Right atrium auricular region (tissue), 2 donors: ENCODE data around the gene CHKB. TPM values are rescaled to one million over a fixed set of nuclear protein-coding genes. Genes with fewer than 3 reads are reported as not detected.

ENCODE experiments used
- DNase-seq: peaks from one replicate; pipeline ENCODE4 v3.0.0-alpha.2; 2019; ENCODE audit warnings: low spot score
- H3K27ac ChIP-seq, 2 donors: fragments of 200-600 bp; sonication (generic); 1 replicate in 1 of 2; 2 replicates in 1 of 2; pipeline ENCODE4 v1.5.1; 2016 to 2019
- H3K27me3 ChIP-seq, 2 donors: fragments of 200-600 bp; sonication (generic); one replicate each; pipeline versions ENCODE4 v1.5.1 to v1.6.0; 2017 to 2019
- H3K36me3 ChIP-seq: fragments of 200-600 bp; sonication (generic); one replicate; pipeline ENCODE4 v1.5.1; 2016
- H3K4me1 ChIP-seq, 2 donors: fragments of 200-600 bp; sonication (generic); one replicate each; pipeline versions ENCODE4 v1.5.1 to v1.6.0; 2017 to 2019
- H3K4me3 ChIP-seq, 2 donors: fragments of 200-600 bp; sonication (generic); 1 replicate in 1 of 2; 2 replicates in 1 of 2; pipeline ENCODE4 v1.5.1; 2017 to 2019; ENCODE audit warnings: mild to moderate bottlenecking in 1 of 2, moderate library complexity in 1 of 2
- H3K9me3 ChIP-seq, 2 donors: fragments of 200-600 bp; sonication (generic); one replicate each; pipeline ENCODE4 v1.5.1; 2019
- CTCF ChIP-seq, 2 donors: fragments of 200-600 bp; sonication (generic); IDR thresholded peaks; one replicate each; pipeline ENCODE4 v1.5.1; 2019; ENCODE audit warnings: antibody characterized with exemption in 2 of 2
- total RNA-seq, 2 donors: library from RNA; depleted of rRNA; stranded (reverse); fragments of >200 nt; gene quantifications; one replicate each; pipeline ENCODE4 v1.1.0, GENCODE V29; 2016

The CHKB gene
- total RNA-seq, 2 donors from 2014 or later, result 25.1 to 29.5 TPM

DNA sequence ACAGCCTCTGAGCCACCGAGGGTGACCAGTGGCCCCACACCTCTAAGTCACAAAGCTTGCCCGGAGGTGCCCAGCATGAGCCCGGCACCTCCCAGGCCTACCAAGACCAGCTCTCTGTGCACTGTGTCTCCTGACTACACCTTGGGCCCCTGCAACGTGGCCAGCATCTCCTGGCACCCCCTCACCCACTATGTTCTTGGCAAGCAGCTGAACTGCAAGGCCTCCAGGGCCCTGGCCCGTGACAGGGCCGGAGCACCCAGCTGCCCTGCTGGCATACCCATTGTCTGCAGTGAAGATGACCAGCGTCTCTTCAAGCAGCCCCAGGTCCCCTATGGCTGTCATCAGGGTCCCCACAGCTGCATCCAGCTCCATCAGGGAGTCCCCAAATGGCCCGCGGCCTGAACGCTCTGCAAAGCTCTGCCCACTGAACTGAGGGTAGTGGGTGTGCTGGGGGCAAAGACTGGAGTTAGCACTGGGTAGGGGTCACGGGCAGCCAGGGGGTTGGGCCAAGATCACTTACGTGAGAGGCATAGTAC, 43.7 kb upstream of the CHKB start:
- Histone ChIP-seq H3K36me3 (no peaks in the 10 kb centered on the region), H3K9me3 (no peaks in the 10 kb centered on the region), H3K4me1 (peaks cover 0 to 37% of the 10 kb centered on the region in 2 donors), H3K4me3 (no peak overlapping the region), H3K27me3 (no peaks in the 10 kb centered on the region), H3K27ac (no peak overlapping the region)
- DNase-seq, result no peak
- TF ChIP-seq CTCF (IDR thresholded peaks at IDR 0.05), result no peak

GRCh38 chr22:50625568-50626313, 43.1 kb upstream of the CHKB start:
- DNase-seq, result no peak
- Histone ChIP-seq H3K4me3 (no peak overlapping the region), H3K9me3 (no peaks in the 10 kb centered on the region), H3K4me1 (peaks cover 0 to 42% of the 10 kb centered on the region in 2 donors), H3K27ac (no peak overlapping the region), H3K36me3 (no peaks in the 10 kb centered on the region), H3K27me3 (no peaks in the 10 kb centered on the region)
- no peak for TF ChIP-seq CTCF (IDR thresholded peaks at IDR 0.05)

DNA sequence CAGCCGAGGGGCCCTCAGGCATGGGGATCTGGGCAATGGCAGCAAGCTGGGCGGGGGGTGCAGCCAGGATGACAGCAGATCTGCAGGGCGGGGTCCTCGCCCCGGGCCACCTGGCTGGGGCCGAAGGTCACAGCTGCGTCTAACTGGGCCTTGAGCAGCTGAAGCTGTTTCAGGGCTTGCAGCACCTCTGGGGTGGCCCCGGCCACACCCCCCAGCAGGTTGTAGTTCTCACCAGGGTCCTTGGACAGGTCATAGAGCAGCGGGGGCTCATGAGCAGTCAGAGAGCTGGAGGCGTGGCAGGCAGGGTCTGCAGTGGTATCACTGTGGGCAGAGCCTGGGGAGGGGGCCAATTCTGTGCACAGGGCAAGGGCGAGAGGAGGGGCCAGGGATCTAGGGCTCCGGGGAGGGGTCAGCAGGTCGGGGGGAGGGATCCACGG, 42.5 kb upstream of the CHKB start:
- Histone ChIP-seq H3K36me3 (no peaks in the 10 kb centered on the region), H3K9me3 (no peaks in the 10 kb centered on the region), H3K27ac (no peak overlapping the region), H3K27me3 (no peaks in the 10 kb centered on the region), H3K4me1 (peaks cover 0 to 47% of the 10 kb centered on the region in 2 donors), H3K4me3 (no peak overlapping the region)
- DNase-seq, result no peak
- no peak for TF ChIP-seq CTCF (IDR thresholded peaks at IDR 0.05)

GRCh38 chr22:50624347-50625130, 41.9 kb upstream of the CHKB start:
- H3K27me3 ChIP-seq, result no peaks in the 10 kb centered on the region
- H3K4me1 ChIP-seq, result peaks cover 0 to 53% of the 10 kb centered on the region in 2 donors
- H3K9me3 ChIP-seq, result no peaks in the 10 kb centered on the region
- H3K27ac ChIP-seq, result no peak overlapping the region
- TF ChIP-seq CTCF (IDR thresholded peaks at IDR 0.05), result no peak
- no peak overlapping the region for H3K4me3 ChIP-seq
- no peak for DNase-seq
- H3K36me3 ChIP-seq, result no peaks in the 10 kb centered on the region

- Histone ChIP-seq H3K4me3 (no peak overlapping the region), H3K9me3 (no peaks in the 10 kb centered on the region), H3K36me3 (no peaks in the 10 kb centered on the region), H3K27me3 (no peaks in the 10 kb centered on the region), H3K4me1 (peaks cover 0 to 44% of the 10 kb centered on the region in 2 donors), H3K27ac (no peak overlapping the region)
- no peak for DNase-seq
- no peak for TF ChIP-seq CTCF (IDR thresholded peaks at IDR 0.05)
Measured at GRCh38 chr22:50622723-50623327, 40.2 kb upstream of the CHKB start.
